Astrocyte (in vitro differentiated cells and primary cell): ENCODE data around the gene DCAF7. TPM values are rescaled to one million over a fixed set of nuclear protein-coding genes. Genes with fewer than 3 reads are reported as not detected.

Source experiments
- DNase-seq: peaks from one replicate; pipeline ENCODE4 v3.0.0-alpha.2; 2010; ENCODE audit warnings: low read depth
- FAIRE-seq: peaks from 2 replicates; lab custom pipeline; 2011; peaks lifted over from hg19 to GRCh38; lab: Jason Lieb, UNC
- H2AFZ ChIP-seq: 2 replicates; pipeline ENCODE4 v1.6.0; 2012; ENCODE audit warnings: low read depth, low read length, inconsistent platforms
- H3K27ac ChIP-seq: 2 replicates; pipeline ENCODE4 v1.5.1; 2011; ENCODE audit warnings: low read depth, low read length, inconsistent platforms
- H3K27me3 ChIP-seq: 2 replicates; pipeline ENCODE4 v1.6.0; 2011; ENCODE audit warnings: low read length, inconsistent platforms; ENCODE audit not compliant: insufficient read depth
- H3K36me3 ChIP-seq: 2 replicates; pipeline ENCODE4 v1.5.1; 2011; ENCODE audit warnings: low read length, inconsistent platforms; ENCODE audit not compliant: insufficient read depth
- H3K4me1 ChIP-seq: 2 replicates; pipeline ENCODE4 v1.5.1; 2011; ENCODE audit warnings: low read length, inconsistent platforms; ENCODE audit not compliant: insufficient read depth
- H3K4me2 ChIP-seq: 2 replicates; pipeline ENCODE4 v1.6.0; 2012; ENCODE audit warnings: low read length, inconsistent platforms
- H3K4me3 ChIP-seq: 2 replicates; pipeline ENCODE4 v1.5.1; 2011; ENCODE audit warnings: low read depth, mild to moderate bottlenecking, low read length, inconsistent platforms; ENCODE audit not compliant: insufficient read depth
- H3K79me2 ChIP-seq: 2 replicates; pipeline ENCODE4 v1.6.0; 2012; ENCODE audit warnings: mild to moderate bottlenecking, low read length, inconsistent platforms; ENCODE audit not compliant: insufficient read depth
- H3K9ac ChIP-seq: 2 replicates; pipeline ENCODE4 v1.6.0; 2012; ENCODE audit warnings: mild to moderate bottlenecking, low read length, inconsistent platforms
- H3K9me3 ChIP-seq: 2 replicates; pipeline ENCODE4 v1.5.1; 2012; ENCODE audit warnings: low read depth, mild to moderate bottlenecking, low read length, inconsistent platforms; ENCODE audit not compliant: insufficient read depth
- H4K20me1 ChIP-seq: 2 replicates; pipeline ENCODE4 v1.6.0; 2012; ENCODE audit warnings: low read length, inconsistent platforms; ENCODE audit not compliant: insufficient read depth
- H3K27ac Mint-ChIP-seq: one replicate; pipeline ENCODE4 v1.8.0; 2021; ENCODE audit warnings: mild to moderate bottlenecking, mixed read lengths; ENCODE audit not compliant: unreplicated experiment
- H3K27me3 Mint-ChIP-seq: one replicate; pipeline ENCODE4 v1.8.0; 2021; ENCODE audit warnings: low read depth, mixed read lengths; ENCODE audit not compliant: unreplicated experiment
- H3K36me3 Mint-ChIP-seq: one replicate; pipeline ENCODE4 v1.8.0; 2021; ENCODE audit warnings: low read depth, mixed read lengths; ENCODE audit not compliant: unreplicated experiment
- H3K4me1 Mint-ChIP-seq: one replicate; pipeline ENCODE4 v1.8.0; 2021; ENCODE audit warnings: low read depth, mixed read lengths; ENCODE audit not compliant: unreplicated experiment
- H3K4me3 Mint-ChIP-seq: one replicate; pipeline ENCODE4 v1.8.0; 2021; ENCODE audit warnings: mild to moderate bottlenecking, moderate library complexity, mixed read lengths; ENCODE audit not compliant: unreplicated experiment
- H3K9me3 Mint-ChIP-seq: one replicate; pipeline ENCODE4 v1.8.0; 2021; ENCODE audit warnings: mild to moderate bottlenecking, mixed read lengths; ENCODE audit not compliant: unreplicated experiment
- EZH2 ChIP-seq: IDR thresholded peaks from 2 replicates; pipeline ENCODE4 v1.6.1; 2012; ENCODE audit warnings: mild to moderate bottlenecking, low read length, inconsistent platforms; ENCODE audit not compliant: insufficient read depth
- total RNA-seq: library from RNA; stranded (reverse); gene quantifications from 2 replicates; pipeline ENCODE4 v1.2.1, GENCODE V29; 2021
- TF ChIP-seq, protein P1 (sequence below): IDR thresholded peaks from 2 replicates; pipeline ENCODE4 v1.5.1; 2011; ENCODE audit warnings: low read depth, mild to moderate bottlenecking, inconsistent platforms, low read length, moderate library complexity; ENCODE audit not compliant: insufficient read depth

Gene DCAF7
- total RNA-seq, 1 donor from 2014 or later = 84.2 TPM

DNA sequence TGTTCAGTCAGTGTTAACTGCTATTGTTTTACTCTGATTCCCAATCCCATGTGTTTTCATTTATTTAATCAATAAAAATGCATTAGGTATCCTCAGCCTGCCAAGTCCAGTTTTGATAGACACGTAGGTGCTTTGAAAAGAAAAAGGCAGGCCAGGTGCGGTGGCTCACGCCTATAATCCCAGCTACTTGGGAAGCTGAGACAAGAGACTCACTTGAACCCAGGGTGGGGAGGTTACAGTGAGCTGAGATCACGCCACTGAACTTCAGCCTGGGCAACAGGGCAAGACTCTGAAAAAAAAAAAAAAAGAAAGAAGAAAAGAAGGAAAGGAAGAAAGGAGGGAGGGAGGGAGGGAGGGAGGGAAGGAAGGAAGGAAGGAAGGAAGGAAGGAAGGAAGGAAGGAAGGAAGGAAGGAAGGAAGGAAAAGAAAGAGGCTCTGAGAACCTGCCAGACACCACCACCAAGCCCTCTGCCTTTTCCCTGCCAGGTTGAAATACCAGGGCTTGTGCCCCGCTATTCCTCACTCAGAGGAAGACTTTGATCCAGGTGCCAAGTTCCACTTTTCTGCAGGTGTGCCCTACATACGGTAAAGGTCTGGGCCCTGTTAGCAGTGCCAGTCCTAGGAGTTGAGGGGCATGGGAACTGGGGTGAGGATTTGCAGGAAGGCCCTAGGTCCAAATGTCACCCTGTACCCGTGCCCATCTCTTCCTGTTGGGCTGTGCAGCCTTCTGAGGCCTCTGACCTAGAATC lies 37.2 kb upstream of the DCAF7 start:
- H4K20me1 ChIP-seq = no peaks in the 10 kb centered on the region
- TF ChIP-seq EZH2 = no peak
- no peak overlapping the region for H3K4me2 ChIP-seq
- H3K36me3 Mint-ChIP-seq = peaks cover 3% of the 10 kb centered on the region
- peaks cover 7% of the 10 kb centered on the region for H3K4me1 ChIP-seq
- H2AFZ ChIP-seq = no peak overlapping the region
- DNase-seq = no peak
- no peak overlapping the region for H3K27ac Mint-ChIP-seq
- no peaks in the 10 kb centered on the region for H3K9me3 ChIP-seq
- H3K9ac ChIP-seq = no peak overlapping the region
- H3K4me1 Mint-ChIP-seq = peaks cover 12% of the 10 kb centered on the region
- FAIRE-seq = no peak
- no peaks in the 10 kb centered on the region for H3K36me3 ChIP-seq
- H3K79me2 ChIP-seq = no peaks in the 10 kb centered on the region
- peaks cover 9% of the 10 kb centered on the region for H3K27me3 ChIP-seq
- peaks cover 50% of the 10 kb centered on the region for H3K27me3 Mint-ChIP-seq
- peaks cover 7% of the 10 kb centered on the region for H3K9me3 Mint-ChIP-seq
- no peak overlapping the region for H3K27ac ChIP-seq
- H3K4me3 ChIP-seq = no peak overlapping the region
- H3K4me3 Mint-ChIP-seq = no peak overlapping the region

DNA sequence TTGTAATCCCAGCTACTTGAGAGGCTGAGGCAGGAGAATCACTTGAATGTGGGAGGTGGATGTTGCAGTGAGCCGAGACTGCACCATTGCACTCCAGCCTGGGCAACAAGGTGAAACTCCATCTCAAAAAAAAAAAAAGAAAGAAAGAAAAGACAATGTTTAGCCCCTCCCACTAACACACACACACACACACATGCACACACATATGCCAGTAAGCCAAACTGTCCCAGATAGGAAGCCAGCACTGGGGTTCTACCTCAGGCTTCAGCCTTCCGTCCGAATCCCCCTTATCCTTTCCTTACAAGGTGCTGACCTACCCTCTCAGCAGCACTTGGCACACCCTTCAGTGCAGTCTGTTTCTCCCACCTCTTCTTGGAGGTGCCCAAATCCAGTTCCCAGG lies 35.8 kb upstream of the DCAF7 start:
- Histone ChIP-seq H3K4me2 (no peak overlapping the region), H3K4me1 (peaks cover 7% of the 10 kb centered on the region), H3K9me3 (no peaks in the 10 kb centered on the region), H3K4me3 (no peak overlapping the region), H3K27ac (no peak overlapping the region), H3K36me3 (no peaks in the 10 kb centered on the region), H3K27me3 (peaks cover 7% of the 10 kb centered on the region), H4K20me1 (no peaks in the 10 kb centered on the region), H3K9ac (no peak overlapping the region), H3K79me2 (no peaks in the 10 kb centered on the region), H2AFZ (no peak overlapping the region)
- DNase-seq (no peak), FAIRE-seq (no peak)
- H3K27ac Mint-ChIP-seq = no peak overlapping the region
- no peak for TF ChIP-seq EZH2
- TF ChIP-seq, protein P1, sequence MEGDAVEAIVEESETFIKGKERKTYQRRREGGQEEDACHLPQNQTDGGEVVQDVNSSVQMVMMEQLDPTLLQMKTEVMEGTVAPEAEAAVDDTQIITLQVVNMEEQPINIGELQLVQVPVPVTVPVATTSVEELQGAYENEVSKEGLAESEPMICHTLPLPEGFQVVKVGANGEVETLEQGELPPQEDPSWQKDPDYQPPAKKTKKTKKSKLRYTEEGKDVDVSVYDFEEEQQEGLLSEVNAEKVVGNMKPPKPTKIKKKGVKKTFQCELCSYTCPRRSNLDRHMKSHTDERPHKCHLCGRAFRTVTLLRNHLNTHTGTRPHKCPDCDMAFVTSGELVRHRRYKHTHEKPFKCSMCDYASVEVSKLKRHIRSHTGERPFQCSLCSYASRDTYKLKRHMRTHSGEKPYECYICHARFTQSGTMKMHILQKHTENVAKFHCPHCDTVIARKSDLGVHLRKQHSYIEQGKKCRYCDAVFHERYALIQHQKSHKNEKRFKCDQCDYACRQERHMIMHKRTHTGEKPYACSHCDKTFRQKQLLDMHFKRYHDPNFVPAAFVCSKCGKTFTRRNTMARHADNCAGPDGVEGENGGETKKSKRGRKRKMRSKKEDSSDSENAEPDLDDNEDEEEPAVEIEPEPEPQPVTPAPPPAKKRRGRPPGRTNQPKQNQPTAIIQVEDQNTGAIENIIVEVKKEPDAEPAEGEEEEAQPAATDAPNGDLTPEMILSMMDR = no peak
- H3K4me3 Mint-ChIP-seq = no peak overlapping the region
- H3K27me3 Mint-ChIP-seq = peaks cover 37% of the 10 kb centered on the region
- peaks cover 3% of the 10 kb centered on the region for H3K9me3 Mint-ChIP-seq
- peaks cover 3% of the 10 kb centered on the region for H3K36me3 Mint-ChIP-seq
- H3K4me1 Mint-ChIP-seq = peaks cover 12% of the 10 kb centered on the region

- Histone ChIP-seq H3K4me3 (no peak overlapping the region), H2AFZ (no peak overlapping the region), H3K36me3 (no peaks in the 10 kb centered on the region), H3K79me2 (no peaks in the 10 kb centered on the region), H3K27ac (no peak overlapping the region), H3K9me3 (no peaks in the 10 kb centered on the region), H3K4me1 (peaks cover 7% of the 10 kb centered on the region), H3K4me2 (no peak overlapping the region), H3K27me3 (peaks cover 7% of the 10 kb centered on the region), H4K20me1 (no peaks in the 10 kb centered on the region), H3K9ac (no peak overlapping the region)
- Mint-ChIP-seq H3K36me3 (peaks cover 3% of the 10 kb centered on the region), H3K4me3 (no peak overlapping the region), H3K27ac (no peak overlapping the region), H3K27me3 (peaks cover 36% of the 10 kb centered on the region), H3K9me3 (peaks cover 1% of the 10 kb centered on the region), H3K4me1 (peaks cover 12% of the 10 kb centered on the region)
- no peak for DNase-seq
- no peak for FAIRE-seq
- TF ChIP-seq, protein P1 = no peak
- no peak for TF ChIP-seq EZH2
Measured at GRCh38 chr17:63514974-63515373, 35.3 kb upstream of the DCAF7 start.
